PC-9 (cell line): Measurements from ENCODE around the gene L3MBTL3. TPM values are rescaled to one million over a fixed set of nuclear protein-coding genes. Genes with fewer than 3 reads are reported as not detected.
A peak's percentile ranks its signal among the peaks of the same experiment; 100 is the strongest.

Experiments
- BruUV-seq: library from RNA; stranded (reverse); fragments of 400-500 nt; replicated peaks from 2 replicates; lab custom pipeline; 2021; lab: Mats Ljungman, UMichigan
- CTCF ChIA-PET: fragments of 300-600 bp; sonication (Branson Sonifier 250); formaldehyde crosslinking; loops from one replicate; lab custom pipeline; 2022; ENCODE audit warnings: antibody characterized with exemption; lab: Charles Lee
- POLR2A ChIA-PET: fragments of 300-600 bp; sonication (Branson Sonifier 250); formaldehyde crosslinking; loops from one replicate; lab custom pipeline; 2022; ENCODE audit warnings: antibody characterized with exemption; ENCODE audit not compliant: unreplicated experiment; lab: Charles Lee
- DNase-seq, 2 experiments: peaks; one replicate each; pipeline versions ENCODE4 v3.0.0 to v3.0.0-alpha.2; 2015 to 2022; ENCODE audit warnings: mixed read lengths in 1 of 2
- H2AFZ ChIP-seq: fragments of 200-600 bp; sonication (generic); 2 replicates; pipeline ENCODE4 v1.8.1; 2017; ENCODE audit warnings: antibody characterized with exemption
- H3F3A ChIP-seq: fragments of 200-600 bp; sonication (generic); 2 replicates; pipeline ENCODE4 v1.8.1; 2017; ENCODE audit warnings: antibody characterized with exemption, mild to moderate bottlenecking, low read depth; ENCODE audit not compliant: insufficient read depth
- H3K27ac ChIP-seq: fragments of 200-600 bp; sonication (generic); 2 replicates; pipeline ENCODE4 v1.6.1; 2016; ENCODE audit warnings: mixed run types
- H3K27me3 ChIP-seq: fragments of 200-600 bp; sonication (generic); 2 replicates; pipeline ENCODE4 v1.6.1; 2016; ENCODE audit warnings: low read depth, mixed run types; ENCODE audit not compliant: insufficient read depth
- H3K36me3 ChIP-seq: fragments of 200-600 bp; sonication (generic); 2 replicates; pipeline ENCODE4 v1.6.1; 2016; ENCODE audit warnings: low read depth, mixed run types
- H3K4me1 ChIP-seq: fragments of 200-600 bp; sonication (generic); replicated peaks from 2 replicates; pipeline ENCODE4 v1.6.1; 2016; ENCODE audit warnings: mixed run types; ENCODE audit not compliant: insufficient read depth
- H3K4me2 ChIP-seq: fragments of 200-600 bp; sonication (generic); 2 replicates; pipeline ENCODE4 v1.6.1; 2017; ENCODE audit warnings: mixed run types
- H3K4me3 ChIP-seq: fragments of 200-600 bp; sonication (generic); 2 replicates; pipeline ENCODE4 v1.6.1; 2016; ENCODE audit warnings: mixed run types
- H3K79me2 ChIP-seq: fragments of 200-600 bp; sonication (generic); 2 replicates; pipeline ENCODE4 v1.6.1; 2017; ENCODE audit warnings: low read depth, mixed run types
- H3K9me2 ChIP-seq: fragments of 200-600 bp; sonication (generic); 2 replicates; pipeline ENCODE4 v1.8.1; 2017; ENCODE audit warnings: mild to moderate bottlenecking; ENCODE audit not compliant: insufficient read depth
- H3K9me3 ChIP-seq: fragments of 200-600 bp; sonication (generic); 2 replicates; pipeline ENCODE4 v1.8.1; 2016; ENCODE audit warnings: low read depth; ENCODE audit not compliant: insufficient read depth
- H4K20me1 ChIP-seq: fragments of 200-600 bp; sonication (generic); 2 replicates; pipeline ENCODE4 v1.8.1; 2017; ENCODE audit not compliant: insufficient read depth
- EZH2 ChIP-seq: fragments of 200-600 bp; sonication (generic); IDR thresholded peaks from 2 replicates; pipeline ENCODE4 v1.8.0; 2017; ENCODE audit warnings: antibody characterized with exemption, low read depth
- intact Hi-C: fragments of 100-400 bp; cut with micrococcal nuclease; formaldehyde crosslinking; loops from one replicate; pipeline ENCODE4 v1.10.0; 2022; ENCODE audit not compliant: unreplicated experiment
- total RNA-seq: library from RNA; stranded (reverse); gene quantifications from 2 replicates; pipeline ENCODE4 v1.2.3, GENCODE V29; 2021
- TF ChIP-seq, protein P1 (sequence below): fragments of 200-600 bp; sonication (generic); conservative IDR thresholded peaks from 2 replicates; pipeline ENCODE4 v1.6.1; 2017; ENCODE audit warnings: mixed run types, antibody characterized with exemption, mild to moderate bottlenecking, moderate library complexity

L3MBTL3 gene
- total RNA-seq, 1 experiment from 2014 or later: 6.1 TPM

DNA sequence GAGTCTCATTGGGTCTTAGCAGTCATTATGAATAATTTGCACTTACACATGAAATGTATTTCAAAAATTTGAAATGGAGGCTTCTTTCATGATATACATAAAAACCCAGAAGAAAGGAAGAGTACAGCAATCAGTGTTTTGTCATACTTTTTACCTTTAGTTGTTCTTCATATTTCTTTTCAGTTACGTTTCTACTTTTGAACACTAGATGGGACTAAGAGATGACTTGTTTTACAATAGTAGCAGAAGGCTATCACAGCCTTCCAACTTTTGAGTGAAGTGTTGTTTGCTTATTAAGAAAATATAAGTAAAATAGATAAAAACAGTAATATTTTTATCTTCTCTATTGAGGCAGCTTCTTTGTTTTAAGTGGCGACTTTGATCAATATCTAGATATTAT, 58.1 kb downstream of the L3MBTL3 start:
- Histone ChIP-seq H3K4me1 (no peaks in the 10 kb centered on the region), H4K20me1 (no peaks in the 10 kb centered on the region), H3K9me3 (no peaks in the 10 kb centered on the region), H3K27me3 (no peaks in the 10 kb centered on the region), H3K4me3 (no peak overlapping the region), H3K79me2 (no peaks in the 10 kb centered on the region), H3K9me2 (no peaks in the 10 kb centered on the region), H3F3A (no peaks in the 10 kb centered on the region), H2AFZ (no peak overlapping the region), H3K27ac (no peak overlapping the region), H3K36me3 (no peaks in the 10 kb centered on the region), H3K4me2 (no peak overlapping the region)
- intact Hi-C loops: no loop called here
- POLR2A ChIA-PET: no interaction called here
- TF ChIP-seq, protein P1, sequence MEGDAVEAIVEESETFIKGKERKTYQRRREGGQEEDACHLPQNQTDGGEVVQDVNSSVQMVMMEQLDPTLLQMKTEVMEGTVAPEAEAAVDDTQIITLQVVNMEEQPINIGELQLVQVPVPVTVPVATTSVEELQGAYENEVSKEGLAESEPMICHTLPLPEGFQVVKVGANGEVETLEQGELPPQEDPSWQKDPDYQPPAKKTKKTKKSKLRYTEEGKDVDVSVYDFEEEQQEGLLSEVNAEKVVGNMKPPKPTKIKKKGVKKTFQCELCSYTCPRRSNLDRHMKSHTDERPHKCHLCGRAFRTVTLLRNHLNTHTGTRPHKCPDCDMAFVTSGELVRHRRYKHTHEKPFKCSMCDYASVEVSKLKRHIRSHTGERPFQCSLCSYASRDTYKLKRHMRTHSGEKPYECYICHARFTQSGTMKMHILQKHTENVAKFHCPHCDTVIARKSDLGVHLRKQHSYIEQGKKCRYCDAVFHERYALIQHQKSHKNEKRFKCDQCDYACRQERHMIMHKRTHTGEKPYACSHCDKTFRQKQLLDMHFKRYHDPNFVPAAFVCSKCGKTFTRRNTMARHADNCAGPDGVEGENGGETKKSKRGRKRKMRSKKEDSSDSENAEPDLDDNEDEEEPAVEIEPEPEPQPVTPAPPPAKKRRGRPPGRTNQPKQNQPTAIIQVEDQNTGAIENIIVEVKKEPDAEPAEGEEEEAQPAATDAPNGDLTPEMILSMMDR: peak; percentile 31; the same call in 1 of the 2 replicates
- no peak for TF ChIP-seq EZH2
- no TSS peak for BruUV-seq
- DNase-seq: no peak
- CTCF ChIA-PET: no interaction called here

DNA sequence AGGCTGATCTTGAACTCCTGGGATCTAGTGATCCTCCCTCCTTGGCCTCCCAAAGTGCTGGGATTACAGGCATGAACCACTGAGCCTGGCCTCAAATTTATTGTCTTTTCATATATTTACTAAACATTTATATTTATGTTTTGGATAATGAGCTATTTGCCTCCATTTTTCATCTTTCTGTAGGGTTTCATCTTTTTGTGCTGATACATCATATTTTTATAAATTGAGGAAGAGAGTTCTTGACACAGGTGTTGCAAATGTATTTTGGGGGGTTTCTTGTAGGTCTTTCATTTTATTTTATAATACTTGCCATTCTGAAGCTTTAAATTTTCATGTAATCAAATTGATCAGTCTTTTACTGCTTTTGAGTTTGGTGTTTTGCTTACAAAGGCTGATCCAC, 72.4 kb downstream of the L3MBTL3 start:
- no TSS peak for BruUV-seq

DNA sequence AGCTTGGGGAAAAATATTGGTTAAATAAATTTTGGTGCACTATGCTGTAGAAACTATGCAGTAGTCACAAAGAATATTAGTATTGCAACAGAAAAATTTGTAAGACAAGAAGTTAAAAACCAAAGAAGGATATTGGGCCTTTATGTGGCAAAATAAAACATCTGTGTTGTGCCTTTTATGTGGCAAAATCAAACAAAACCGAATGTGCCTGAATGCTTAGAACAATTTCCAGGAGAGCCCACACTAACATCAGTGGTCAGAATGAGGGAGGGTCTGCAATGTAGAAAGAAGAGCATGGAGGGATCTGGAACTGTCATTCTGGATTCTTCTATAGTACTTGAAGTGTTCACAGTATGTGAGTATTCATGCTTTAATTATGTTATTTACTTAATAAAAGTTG, 75.2 kb downstream of the L3MBTL3 start:
- CTCF ChIA-PET: no interaction called here
- Histone ChIP-seq H3K4me3 (no peak overlapping the region), H3K4me1 (no peaks in the 10 kb centered on the region), H2AFZ (no peak overlapping the region), H3K79me2 (no peaks in the 10 kb centered on the region), H3K36me3 (no peaks in the 10 kb centered on the region), H3K4me2 (no peak overlapping the region), H3F3A (no peaks in the 10 kb centered on the region), H4K20me1 (no peaks in the 10 kb centered on the region), H3K27ac (no peak overlapping the region), H3K27me3 (no peaks in the 10 kb centered on the region), H3K9me2 (no peaks in the 10 kb centered on the region), H3K9me3 (no peaks in the 10 kb centered on the region)
- intact Hi-C loops: no loop called here
- no peak for DNase-seq
- no peak for TF ChIP-seq EZH2
- TF ChIP-seq, protein P1: no peak
- no TSS peak for BruUV-seq
- POLR2A ChIA-PET: no interaction called here

More for the DNA sequence above, 72.4 kb downstream of the L3MBTL3 start:
- no peaks in the 10 kb centered on the region for H3K79me2 ChIP-seq
- DNase-seq: no peak
- no peaks in the 10 kb centered on the region for H3K27me3 ChIP-seq
- H2AFZ ChIP-seq: no peak overlapping the region
- TF ChIP-seq EZH2: no peak
- TF ChIP-seq, protein P1: no peak
- no peaks in the 10 kb centered on the region for H3K9me3 ChIP-seq
- CTCF ChIA-PET: no interaction called here
- no peak overlapping the region for H3K27ac ChIP-seq
- no peaks in the 10 kb centered on the region for H4K20me1 ChIP-seq
- no peak overlapping the region for H3K4me3 ChIP-seq
- intact Hi-C loops: no loop called here
- POLR2A ChIA-PET: no interaction called here
- H3F3A ChIP-seq: no peaks in the 10 kb centered on the region
- H3K36me3 ChIP-seq: no peaks in the 10 kb centered on the region
- no peaks in the 10 kb centered on the region for H3K4me1 ChIP-seq
- H3K9me2 ChIP-seq: no peaks in the 10 kb centered on the region
- H3K4me2 ChIP-seq: no peak overlapping the region
